Caco-2 (cell line): ENCODE results near the gene SLC2A4RG. TPM values are rescaled to one million over a fixed set of nuclear protein-coding genes. Genes with fewer than 3 reads are reported as not detected.

Source experiments
- BruUV-seq: library from RNA; stranded (reverse); fragments of 400-500 nt; replicated peaks from 2 replicates; lab custom pipeline; 2021; lab: Mats Ljungman, UMichigan
- CTCF ChIA-PET: fragments of 300-600 bp; sonication (Branson Sonifier 250); formaldehyde crosslinking; loops from one replicate; lab custom pipeline; 2022; ENCODE audit warnings: antibody characterized with exemption; lab: Charles Lee
- POLR2A ChIA-PET: fragments of 300-600 bp; sonication (Branson Sonifier 250); formaldehyde crosslinking; loops from one replicate; lab custom pipeline; 2022; ENCODE audit warnings: antibody characterized with exemption; lab: Charles Lee
- DNase-seq, 2 experiments: peaks; one replicate each; pipeline versions ENCODE4 v3.0.0 to v3.0.0-alpha.2; 2020 to 2022
- H3K27me3 ChIP-seq: replicated peaks from 2 replicates; pipeline ENCODE4 v1.6.0; 2011; ENCODE audit warnings: low read length; ENCODE audit not compliant: control insufficient read depth, insufficient read depth
- H3K36me3 ChIP-seq: 2 replicates; pipeline ENCODE4 v1.5.1; 2011; ENCODE audit warnings: low read length; ENCODE audit not compliant: control insufficient read depth, insufficient read depth
- H3K4me1 ChIP-seq: fragments of 250-450 bp; sonication (Bioruptor Pico); 2 replicates; pipeline ENCODE4 v1.5.1; 2020; ENCODE audit warnings: mild to moderate bottlenecking
- H3K4me3 ChIP-seq: 2 replicates; pipeline ENCODE4 v1.5.1; 2011; ENCODE audit warnings: low read depth, mild to moderate bottlenecking, control low read depth, low read length
- H3K9me3 ChIP-seq: fragments of 250-450 bp; sonication (Bioruptor Pico); 2 replicates; pipeline ENCODE4 v1.5.1; 2020; ENCODE audit warnings: mild to moderate bottlenecking, moderate library complexity
- H3K27ac Mint-ChIP-seq: one replicate; pipeline ENCODE4 v1.8.0; 2022; ENCODE audit warnings: mixed read lengths; ENCODE audit not compliant: unreplicated experiment
- H3K27me3 Mint-ChIP-seq: one replicate; pipeline ENCODE4 v1.8.0; 2022; ENCODE audit warnings: mixed read lengths; ENCODE audit not compliant: insufficient read depth, unreplicated experiment
- H3K36me3 Mint-ChIP-seq: one replicate; pipeline ENCODE4 v1.8.0; 2022; ENCODE audit warnings: mild to moderate bottlenecking, mixed read lengths; ENCODE audit not compliant: insufficient read depth, unreplicated experiment
- H3K4me1 Mint-ChIP-seq: one replicate; pipeline ENCODE4 v1.8.0; 2022; ENCODE audit warnings: low read depth, mixed read lengths; ENCODE audit not compliant: unreplicated experiment
- H3K4me3 Mint-ChIP-seq: one replicate; pipeline ENCODE4 v1.8.0; 2022; ENCODE audit warnings: mild to moderate bottlenecking, moderate library complexity, mixed read lengths; ENCODE audit not compliant: unreplicated experiment
- H3K9me3 Mint-ChIP-seq: one replicate; pipeline ENCODE4 v1.8.0; 2022; ENCODE audit warnings: mixed read lengths; ENCODE audit not compliant: unreplicated experiment
- intact Hi-C: fragments of 100-400 bp; cut with micrococcal nuclease; formaldehyde crosslinking; loops from one replicate; pipeline ENCODE4 v1.10.0; 2022; ENCODE audit not compliant: unreplicated experiment
- total RNA-seq: library from RNA; stranded (reverse); gene quantifications from 2 replicates; pipeline ENCODE4 v1.2.3, GENCODE V29; 2022
- TF ChIP-seq, protein P1 (sequence below), 2 experiments: fragments of 200-600 bp in 1 of 2; IDR thresholded peaks; 1 replicate in 1 of 2; 2 replicates in 1 of 2; pipeline versions ENCODE4 v1.5.1 to v1.8.0; 2011 to 2022; ENCODE audit warnings: antibody characterized with exemption in 1 of 2, control low read depth in 1 of 2, inconsistent platforms in 1 of 2, low read depth in 1 of 2, low read length in 1 of 2, mild to moderate bottlenecking in 1 of 2, moderate library complexity in 1 of 2; ENCODE audit not compliant: insufficient read depth in 1 of 2, severe bottlenecking in 1 of 2, unreplicated experiment in 1 of 2

SLC2A4RG gene
- total RNA-seq, 1 experiment from 2014 or later: 234 TPM

- peak in 1 of 2 experiments; percentile 56 for DNase-seq
- ChIA-PET POLR2A (no interaction called here), CTCF (no interaction called here)
- H3K4me1 Mint-ChIP-seq: peaks cover 10% of the 10 kb centered on the region
- TF ChIP-seq, protein P1, sequence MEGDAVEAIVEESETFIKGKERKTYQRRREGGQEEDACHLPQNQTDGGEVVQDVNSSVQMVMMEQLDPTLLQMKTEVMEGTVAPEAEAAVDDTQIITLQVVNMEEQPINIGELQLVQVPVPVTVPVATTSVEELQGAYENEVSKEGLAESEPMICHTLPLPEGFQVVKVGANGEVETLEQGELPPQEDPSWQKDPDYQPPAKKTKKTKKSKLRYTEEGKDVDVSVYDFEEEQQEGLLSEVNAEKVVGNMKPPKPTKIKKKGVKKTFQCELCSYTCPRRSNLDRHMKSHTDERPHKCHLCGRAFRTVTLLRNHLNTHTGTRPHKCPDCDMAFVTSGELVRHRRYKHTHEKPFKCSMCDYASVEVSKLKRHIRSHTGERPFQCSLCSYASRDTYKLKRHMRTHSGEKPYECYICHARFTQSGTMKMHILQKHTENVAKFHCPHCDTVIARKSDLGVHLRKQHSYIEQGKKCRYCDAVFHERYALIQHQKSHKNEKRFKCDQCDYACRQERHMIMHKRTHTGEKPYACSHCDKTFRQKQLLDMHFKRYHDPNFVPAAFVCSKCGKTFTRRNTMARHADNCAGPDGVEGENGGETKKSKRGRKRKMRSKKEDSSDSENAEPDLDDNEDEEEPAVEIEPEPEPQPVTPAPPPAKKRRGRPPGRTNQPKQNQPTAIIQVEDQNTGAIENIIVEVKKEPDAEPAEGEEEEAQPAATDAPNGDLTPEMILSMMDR (IDR thresholded peaks at IDR 0.05; ENCODE audit: insufficient read depth in 1 of 2, low read depth in 1 of 2, low read length in 1 of 2, severe bottlenecking in 1 of 2, unreplicated experiment in 1 of 2): no peak
- Histone ChIP-seq H3K9me3 (no peaks in the 10 kb centered on the region), H3K36me3 (peaks cover 12% of the 10 kb centered on the region), H3K4me3 (no peak overlapping the region), H3K4me1 (peaks cover 20% of the 10 kb centered on the region), H3K27me3 (no peaks in the 10 kb centered on the region)
- H3K9me3 Mint-ChIP-seq: no peaks in the 10 kb centered on the region
- intact Hi-C loops: no loop called here
- H3K27me3 Mint-ChIP-seq: no peaks in the 10 kb centered on the region
- H3K27ac Mint-ChIP-seq: no peak overlapping the region
- no peak overlapping the region for H3K4me3 Mint-ChIP-seq
- BruUV-seq: no TSS peak
- peaks cover 100% of the 10 kb centered on the region for H3K36me3 Mint-ChIP-seq
Measured at GRCh38 chr20:63703471-63703975, 36.1 kb upstream of the SLC2A4RG start.

DNA sequence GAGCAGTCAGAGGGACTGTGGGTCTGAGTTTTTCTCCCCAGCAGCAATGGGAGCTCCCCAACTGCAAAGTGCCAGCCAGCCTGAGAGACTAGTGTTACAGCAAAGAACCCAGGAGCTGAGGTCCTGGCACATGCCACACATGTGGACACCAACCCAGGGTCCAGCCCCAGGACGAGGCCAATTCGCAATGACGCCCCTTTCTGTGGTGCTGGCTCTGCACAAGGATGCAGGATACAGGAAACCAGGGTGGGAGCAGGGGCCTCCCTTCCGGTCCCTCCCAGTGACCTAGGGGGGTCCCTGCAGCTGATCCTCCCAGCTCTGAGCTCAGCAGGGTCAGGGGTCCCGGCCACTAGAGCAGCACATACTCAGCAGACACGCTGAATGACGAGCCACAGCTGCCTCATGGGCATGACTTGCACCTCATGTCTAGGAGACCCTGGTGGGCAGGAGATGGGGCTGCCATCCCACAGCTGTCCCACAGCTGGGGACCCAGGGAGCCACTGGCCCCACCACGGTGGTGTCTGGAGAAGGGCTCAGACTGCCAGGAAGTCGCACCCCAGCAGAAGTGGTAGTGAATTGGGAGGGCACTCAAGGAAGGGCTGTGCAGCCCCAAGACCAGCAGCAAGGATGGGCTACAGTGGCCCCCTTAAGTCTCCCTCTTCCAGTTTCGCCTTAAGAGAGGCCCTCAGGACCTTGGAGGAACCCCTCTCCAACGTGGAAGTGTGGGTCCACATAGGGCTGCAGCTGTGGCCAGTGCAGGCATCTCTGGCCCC lies 35.4 kb upstream of the SLC2A4RG start:
- Mint-ChIP-seq H3K27ac (no peak overlapping the region), H3K4me3 (no peak overlapping the region), H3K36me3 (peaks cover 100% of the 10 kb centered on the region), H3K4me1 (peaks cover 16% of the 10 kb centered on the region), H3K27me3 (no peaks in the 10 kb centered on the region), H3K9me3 (no peaks in the 10 kb centered on the region)
- peak in 1 of 2 experiments; percentile 57 for DNase-seq
- intact Hi-C loops: no loop called here
- H3K4me3 ChIP-seq: no peak overlapping the region
- ChIA-PET POLR2A (no interaction called here), CTCF (interaction anchor here (0.6 kb wide), 1 partner anchor 19 kb away, joined by 3 read pairs; no protein-coding TSS in a partner anchor)
- no peaks in the 10 kb centered on the region for H3K27me3 ChIP-seq
- H3K36me3 ChIP-seq: peaks cover 14% of the 10 kb centered on the region
- TF ChIP-seq, protein P1 (IDR thresholded peaks at IDR 0.05; ENCODE audit: insufficient read depth in 1 of 2, low read depth in 1 of 2, low read length in 1 of 2, severe bottlenecking in 1 of 2, unreplicated experiment in 1 of 2): no peak
- BruUV-seq: no TSS peak
- peaks cover 20% of the 10 kb centered on the region for H3K4me1 ChIP-seq
- no peaks in the 10 kb centered on the region for H3K9me3 ChIP-seq

- BruUV-seq: no TSS peak
- CTCF ChIA-PET: no interaction called here
- intact Hi-C loops: no loop called here
- TF ChIP-seq, protein P1 (IDR thresholded peaks at IDR 0.05; ENCODE audit: insufficient read depth in 1 of 2, low read depth in 1 of 2, low read length in 1 of 2, severe bottlenecking in 1 of 2, unreplicated experiment in 1 of 2): no peak
- Mint-ChIP-seq H3K9me3 (no peaks in the 10 kb centered on the region), H3K36me3 (peaks cover 100% of the 10 kb centered on the region), H3K27ac (no peak overlapping the region), H3K4me3 (no peak overlapping the region), H3K4me1 (peaks cover 16% of the 10 kb centered on the region), H3K27me3 (no peaks in the 10 kb centered on the region)
- H3K27me3 ChIP-seq: no peaks in the 10 kb centered on the region
- no peak overlapping the region for H3K4me3 ChIP-seq
- POLR2A ChIA-PET: no interaction called here
- H3K4me1 ChIP-seq: peaks cover 16% of the 10 kb centered on the region
- no peak for DNase-seq
- H3K36me3 ChIP-seq: peaks cover 14% of the 10 kb centered on the region
- no peaks in the 10 kb centered on the region for H3K9me3 ChIP-seq
Measured at GRCh38 chr20:63704749-63705117, 34.8 kb upstream of the SLC2A4RG start.
